ENCODE measurements around the gene SAMD4B. TPM values are rescaled to one million over a fixed set of nuclear protein-coding genes. Genes with fewer than 3 reads are reported as not detected.

Gene SAMD4B
- total and polyA plus RNA-seq, 9 of the 15 experiments (the other 6 are each of a cell fraction or from before 2014, with no cell fraction given) = 3.4 to 90.5 (median 38.0) TPM

- TF ChIP-seq AFF4 (CRISPR knock-in tag; IDR thresholded peaks at IDR 0.05) (no peak), ZNF134 (CRISPR knock-in tag; conservative IDR thresholded peaks at IDR 0.05) (no peak), TCF15 (CRISPR knock-in tag; IDR thresholded peaks at IDR 0.05) (no peak), HMBOX1 (IDR thresholded peaks at IDR 0.05) (no peak), ZFP30 (CRISPR knock-in tag; IDR thresholded peaks at IDR 0.05; ENCODE audit: borderline replicate concordance) (no peak), HDAC2 (IDR thresholded peaks at IDR 0.05) (peak; percentile 28; the same call in 1 of the 2 replicates), ZNF551 (CRISPR knock-in tag; IDR thresholded peaks at IDR 0.05) (no peak), KDM1A (IDR thresholded peaks at IDR 0.05) (peak; percentile 32 to 48; a peak in 1 of 4 replicates)
Measured at GRCh38 chr19:39334444-39334976, 7.7 kb upstream of the SAMD4B start (continued).

Measured in K562 (cell line).